SW 1271 (cell line): Measurements from ENCODE around the gene CROCC2.

Experiments used
- DNase-seq, 2 experiments: peaks; one replicate each; lab custom pipeline; 2025; lab: John Stamatoyannopoulos, UW

Gene CROCC2

DNA sequence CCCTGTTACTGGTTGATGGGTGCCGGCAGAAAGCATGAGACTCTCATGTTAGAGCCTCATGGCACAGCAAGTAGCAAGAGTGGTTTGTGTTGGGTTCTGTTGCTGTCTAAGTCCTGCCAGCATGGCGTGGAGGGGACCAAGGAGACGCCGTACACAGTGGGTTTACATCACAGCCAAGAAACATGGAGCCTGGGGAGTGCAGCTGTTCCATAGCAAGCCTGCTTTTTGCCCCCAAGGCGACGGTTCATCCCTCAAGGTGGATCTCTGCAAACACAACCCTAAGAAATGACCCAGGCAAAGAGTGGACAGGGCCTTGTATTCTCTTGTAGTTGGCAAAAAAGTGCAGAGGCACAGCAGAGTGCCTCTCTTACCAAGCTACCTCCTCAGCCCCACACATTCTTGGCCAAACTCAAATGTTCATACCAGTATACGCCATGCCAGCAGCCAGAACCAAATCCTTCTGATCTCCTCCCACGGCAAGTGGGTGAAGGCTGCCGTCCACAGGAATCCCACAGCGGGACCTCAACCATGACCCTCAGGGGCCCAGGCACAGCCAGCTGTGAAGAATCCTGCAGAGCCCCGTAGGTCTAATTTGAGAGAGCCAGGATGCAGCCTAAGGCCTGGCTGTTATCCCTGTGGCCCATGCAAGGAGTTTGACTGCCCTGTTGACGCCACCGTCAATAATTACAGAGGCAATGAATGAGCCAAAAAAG lies 111.2 kb downstream of the CROCC2 start:
- no peak for DNase-seq

- no peak for DNase-seq
Measured at GRCh38 chr2:241018051-241018891, 112.1 kb downstream of the CROCC2 start.

DNA sequence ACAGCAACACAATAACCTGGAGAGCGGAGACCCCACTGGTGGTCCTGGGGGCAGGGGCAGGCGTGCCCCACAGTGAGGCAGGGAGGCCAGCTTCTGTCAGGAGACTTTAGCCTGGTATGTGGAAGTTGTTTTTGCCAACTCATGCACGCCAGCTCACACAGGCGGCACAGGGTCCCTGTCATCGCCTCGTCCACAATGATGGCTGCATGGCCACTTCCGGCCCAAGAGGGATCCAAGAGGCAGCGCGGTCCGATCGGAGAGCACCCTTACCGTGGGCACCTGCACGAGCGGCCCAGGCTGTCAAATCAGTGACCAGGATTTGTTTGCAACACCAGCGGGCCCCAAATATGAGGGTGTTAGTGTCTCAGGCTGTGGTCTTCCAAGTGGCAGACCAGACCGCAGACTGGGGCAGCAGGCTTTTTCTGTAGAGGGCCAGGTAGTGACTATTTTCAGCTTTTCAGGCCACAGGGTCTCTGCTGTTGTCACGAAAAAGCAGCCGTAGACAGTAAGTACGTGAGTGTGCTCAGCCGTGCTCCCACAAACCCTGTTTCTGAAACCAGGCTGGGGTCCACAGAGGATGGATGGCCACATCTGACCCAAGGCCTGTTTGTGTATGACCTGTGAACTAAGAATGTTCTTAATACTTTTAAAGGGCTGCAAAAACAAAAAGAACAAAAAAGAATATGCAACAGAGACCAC lies 113.5 kb downstream of the CROCC2 start:
- no peak for DNase-seq

- DNase-seq, result no peak
Measured at GRCh38 chr2:241020201-241020600, 114.1 kb downstream of the CROCC2 start.

DNA sequence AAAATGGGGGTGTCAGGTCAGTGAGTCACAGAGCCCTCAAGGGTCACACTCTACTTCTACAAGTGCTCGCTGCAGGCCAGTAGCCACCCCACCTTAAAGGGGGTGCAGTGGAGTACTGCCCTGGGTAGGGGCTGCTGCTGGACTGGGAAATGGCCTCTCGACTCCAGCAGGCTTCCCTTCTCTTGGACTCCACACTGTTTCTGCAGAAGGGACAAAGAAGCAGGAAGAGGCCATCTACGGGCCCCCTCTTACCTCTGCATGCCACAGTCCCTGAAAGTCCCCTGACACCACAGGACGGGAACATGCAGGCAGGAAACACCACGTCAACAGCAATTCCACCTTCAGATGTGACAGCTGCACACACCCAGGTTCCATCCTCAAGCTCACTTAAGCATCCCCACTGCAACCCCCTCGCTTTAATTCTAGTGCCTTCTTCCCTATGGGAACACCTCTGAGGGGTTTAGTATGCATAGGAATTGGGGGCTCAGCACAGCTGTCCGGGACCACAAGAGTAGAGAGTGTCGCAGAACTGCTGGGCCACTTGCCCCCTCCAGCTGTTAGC lies 114.6 kb downstream of the CROCC2 start:
- no peak for DNase-seq

DNA sequence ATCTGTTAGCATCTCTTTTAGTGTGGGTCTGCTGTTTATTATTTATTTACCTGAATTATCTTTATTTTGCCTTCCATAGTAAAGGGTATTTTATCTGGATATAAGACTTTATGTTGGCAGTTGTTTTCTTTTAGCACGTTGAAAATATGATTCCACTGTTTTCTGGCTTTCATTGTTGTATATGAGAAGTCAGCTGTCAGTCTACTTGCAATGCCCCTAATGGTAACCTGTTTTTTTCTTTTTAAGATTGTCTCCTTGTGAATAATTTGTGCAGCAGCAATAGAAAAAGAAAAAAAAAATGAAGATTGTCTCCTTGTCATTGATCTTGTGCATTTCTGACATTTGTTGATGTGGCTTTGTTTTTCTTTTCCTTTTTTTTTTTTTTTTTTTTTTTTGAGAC lies 119.5 kb downstream of the CROCC2 start:
- DNase-seq, result peak in 1 of 2 experiments; percentile 20

GRCh38 chr2:241029599-241030332 lies 123.6 kb downstream of the CROCC2 start:
- DNase-seq, result no peak

- DNase-seq, result no peak
Measured at GRCh38 chr2:241030333-241030680, 124.2 kb downstream of the CROCC2 start.

GRCh38 chr2:241030883-241031282 lies 124.7 kb downstream of the CROCC2 start:
- no peak for DNase-seq

- DNase-seq, result no peak
Measured at GRCh38 chr2:241031436-241032165, 125.5 kb downstream of the CROCC2 start.

- DNase-seq, result no peak
Measured at GRCh38 chr2:241033336-241033987, 127.3 kb downstream of the CROCC2 start.

DNA sequence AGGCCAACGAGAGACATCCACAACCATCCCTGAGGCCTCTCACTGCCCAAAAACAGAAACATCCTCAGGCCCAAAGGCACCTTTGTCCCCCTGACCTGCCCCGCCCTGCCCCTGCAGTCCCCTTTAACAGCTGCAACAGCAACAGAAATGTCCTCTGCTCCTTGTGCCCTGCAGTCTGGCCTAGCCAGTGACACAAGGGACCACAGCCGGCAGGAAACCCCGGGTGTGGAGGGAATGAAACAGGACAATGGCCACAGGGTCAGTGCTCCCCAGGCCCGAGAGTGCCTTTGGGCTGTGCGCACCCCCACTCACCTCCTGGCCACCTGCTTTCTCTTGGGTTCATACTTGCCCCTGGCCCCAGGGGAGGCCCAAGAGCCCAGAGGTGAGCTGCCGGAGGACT lies 127.9 kb downstream of the CROCC2 start:
- DNase-seq, result no peak

- DNase-seq, result no peak
Measured at GRCh38 chr2:241034490-241035141, 128.5 kb downstream of the CROCC2 start.

GRCh38 chr2:241035142-241035817 lies 129.1 kb downstream of the CROCC2 start:
- DNase-seq, result no peak

- DNase-seq, result no peak
Measured at GRCh38 chr2:241035818-241036396, 129.8 kb downstream of the CROCC2 start.

DNA sequence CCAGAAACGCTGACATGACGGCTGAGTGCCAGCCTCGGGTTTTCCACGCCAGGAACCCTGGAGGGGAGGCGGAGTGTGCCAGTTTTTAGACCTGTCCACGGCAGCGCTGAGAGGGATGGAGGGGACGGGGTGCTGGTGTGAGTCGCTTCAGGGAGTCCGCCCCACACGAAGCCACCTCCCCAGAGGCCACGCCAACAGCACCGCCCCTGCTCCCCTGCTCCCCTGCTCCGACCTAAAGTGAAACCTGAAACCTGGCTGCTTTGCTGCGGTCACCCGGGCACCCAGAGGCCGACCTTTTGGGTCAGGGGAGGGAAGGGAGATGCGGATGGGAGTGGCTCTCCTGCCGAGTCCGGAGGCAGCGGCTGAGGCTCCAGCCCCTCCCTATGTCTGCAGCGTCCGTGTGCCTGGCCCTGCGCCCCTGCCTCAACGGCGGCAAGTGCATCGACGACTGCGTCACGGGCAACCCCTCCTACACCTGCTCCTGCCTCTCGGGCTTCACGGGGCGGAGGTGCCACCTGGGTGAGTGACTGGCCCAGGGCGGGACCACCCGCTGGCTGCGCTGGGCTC lies 130.3 kb downstream of the CROCC2 start:
- DNase-seq, result no peak

DNA sequence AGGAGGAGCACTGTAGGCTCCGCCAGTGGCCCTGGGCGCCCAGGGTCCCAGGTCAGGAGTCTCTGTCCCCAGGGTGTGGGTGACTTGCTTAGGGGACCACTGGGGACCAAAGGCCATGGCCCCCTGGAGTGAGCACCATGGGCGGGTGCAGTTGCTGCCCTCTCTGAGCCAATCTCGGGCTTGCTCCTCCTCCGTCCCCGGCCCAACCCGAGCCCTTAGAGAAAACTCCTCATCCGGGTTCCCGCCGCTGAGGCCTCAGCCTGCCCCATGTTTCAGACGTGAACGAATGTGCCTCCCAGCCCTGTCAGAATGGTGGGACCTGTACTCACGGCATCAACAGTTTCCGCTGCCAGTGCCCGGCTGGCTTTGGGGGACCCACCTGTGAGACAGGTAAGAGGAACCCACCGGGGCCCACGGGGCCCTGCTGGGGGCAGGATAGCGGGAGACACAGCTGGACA lies 130.9 kb downstream of the CROCC2 start:
- no peak for DNase-seq

- DNase-seq, result no peak
Measured at GRCh38 chr2:241037498-241037897, 131.4 kb downstream of the CROCC2 start.
